Fibroblast of lung (primary cell): ENCODE results near the gene PICALM. TPM values are rescaled to one million over a fixed set of nuclear protein-coding genes. Genes with fewer than 3 reads are reported as not detected.

Experiments
- DNase-seq, 2 donors: peaks; one replicate each; pipeline versions ENCODE4 v3.0.0 to v3.0.0-alpha.2; 2010; ENCODE audit warnings: low read depth in 2 of 2
- H2AFZ ChIP-seq: 2 replicates; pipeline ENCODE4 v1.5.1; 2012; ENCODE audit warnings: low read length, control low read depth, inconsistent platforms
- H3K27ac ChIP-seq: 2 replicates; pipeline ENCODE4 v1.5.1; 2011; ENCODE audit warnings: low read length, control low read depth; ENCODE audit not compliant: insufficient read depth
- H3K27me3 ChIP-seq: 2 replicates; pipeline ENCODE4 v1.5.1; 2011; ENCODE audit warnings: mild to moderate bottlenecking, low read length; ENCODE audit not compliant: control insufficient read depth, insufficient read depth
- H3K36me3 ChIP-seq: 2 replicates; pipeline ENCODE4 v1.5.1; 2011; ENCODE audit warnings: low read length; ENCODE audit not compliant: control insufficient read depth, insufficient read depth
- H3K4me1 ChIP-seq: 2 replicates; pipeline ENCODE4 v1.5.1; 2011; ENCODE audit warnings: low read length; ENCODE audit not compliant: control insufficient read depth, insufficient read depth; ENCODE audit errors: extremely low read depth
- H3K4me2 ChIP-seq: 2 replicates; pipeline ENCODE4 v1.5.1; 2011; ENCODE audit warnings: low read length, control low read depth; ENCODE audit not compliant: insufficient read depth; ENCODE audit errors: extremely low read depth
- H3K4me3 ChIP-seq, 4 experiments: fragments of 200-600 bp in 1 of 4; sonication (generic) in 1 of 4; replicated peaks in 1 of 4; 2 replicates each; pipeline ENCODE4 v1.5.1; 2011 to 2016; ENCODE audit warnings: low read length in 4 of 4, low read depth in 3 of 4, mild to moderate bottlenecking in 3 of 4, control low read depth in 2 of 4, inconsistent platforms in 1 of 4, mixed read lengths in 1 of 4; ENCODE audit not compliant: insufficient read depth in 1 of 4; ENCODE audit errors: control extremely low read depth in 1 of 4
- H3K79me2 ChIP-seq: 2 replicates; pipeline ENCODE4 v1.5.1; 2012; ENCODE audit warnings: mild to moderate bottlenecking, low read length, inconsistent platforms; ENCODE audit not compliant: control insufficient read depth, insufficient read depth
- H3K9ac ChIP-seq: 2 replicates; pipeline ENCODE4 v1.5.1; 2011; ENCODE audit warnings: mild to moderate bottlenecking, low read length, control low read depth; ENCODE audit not compliant: insufficient read depth
- H3K9me3 ChIP-seq: 2 replicates; pipeline ENCODE4 v1.5.1; 2012; ENCODE audit warnings: low read depth, low read length; ENCODE audit not compliant: control insufficient read depth, insufficient read depth
- H4K20me1 ChIP-seq: 2 replicates; pipeline ENCODE4 v1.5.1; 2011; ENCODE audit warnings: low read length; ENCODE audit not compliant: control insufficient read depth, insufficient read depth; ENCODE audit errors: extremely low read depth
- EZH2 ChIP-seq: IDR thresholded peaks from 2 replicates; pipeline ENCODE4 v1.5.1; 2012; ENCODE audit warnings: low read length, control low read depth, mild to moderate bottlenecking; ENCODE audit errors: missing control alignments
- polyA plus RNA-seq, 2 donors: library from polyadenylated mRNA; depleted of rRNA in 1 of 2; stranded (reverse) in 1 of 2; unstranded in 1 of 2; fragments of >200 nt; gene quantifications; 2 replicates each; pipeline ENCODE4 v1.2.1, GENCODE V29; 2011 to 2012; ENCODE audit warnings: missing spikeins in 1 of 2
- total RNA-seq: library from RNA; depleted of rRNA; stranded (reverse); fragments of >200 nt; gene quantifications from 2 replicates; pipeline ENCODE4 v1.2.1, GENCODE V29; 2014
- TF ChIP-seq, protein P1 (sequence below), 2 donors: IDR thresholded peaks in 1 of 2; conservative IDR thresholded peaks in 1 of 2; 1 replicate in 1 of 2; 2 replicates in 1 of 2; pipeline ENCODE4 v1.5.1; 2011 to 2012; ENCODE audit warnings: low read length in 2 of 2, control low read depth in 1 of 2, inconsistent platforms in 1 of 2, low read depth in 1 of 2, mild to moderate bottlenecking in 1 of 2

The PICALM gene
- total and polyA plus RNA-seq, 2 donors (not counting 1 experiment from before 2014, with no cell fraction given) = 291 to 322 TPM

DNA sequence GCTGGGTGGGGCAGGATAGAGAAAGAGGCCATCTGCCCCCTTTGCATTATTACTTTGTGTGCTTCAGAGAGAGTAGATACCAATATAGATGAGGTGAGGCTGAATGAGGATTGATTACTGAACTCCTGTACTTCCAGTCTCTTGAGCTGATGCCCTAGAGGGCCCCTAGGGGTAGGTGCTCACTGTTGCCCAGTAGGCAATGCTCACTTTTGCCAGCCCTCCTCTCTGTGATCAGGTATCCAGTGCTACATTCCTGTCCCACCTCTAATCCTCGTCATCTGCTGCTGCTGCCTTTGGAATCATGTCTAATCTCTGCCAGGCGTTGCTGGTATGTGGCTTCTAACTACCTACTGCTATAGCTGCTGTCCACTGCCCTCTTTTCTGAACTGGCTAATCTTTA is 156.5 kb downstream of the PICALM start:
- TF ChIP-seq EZH2 = no peak
- TF ChIP-seq, protein P1, sequence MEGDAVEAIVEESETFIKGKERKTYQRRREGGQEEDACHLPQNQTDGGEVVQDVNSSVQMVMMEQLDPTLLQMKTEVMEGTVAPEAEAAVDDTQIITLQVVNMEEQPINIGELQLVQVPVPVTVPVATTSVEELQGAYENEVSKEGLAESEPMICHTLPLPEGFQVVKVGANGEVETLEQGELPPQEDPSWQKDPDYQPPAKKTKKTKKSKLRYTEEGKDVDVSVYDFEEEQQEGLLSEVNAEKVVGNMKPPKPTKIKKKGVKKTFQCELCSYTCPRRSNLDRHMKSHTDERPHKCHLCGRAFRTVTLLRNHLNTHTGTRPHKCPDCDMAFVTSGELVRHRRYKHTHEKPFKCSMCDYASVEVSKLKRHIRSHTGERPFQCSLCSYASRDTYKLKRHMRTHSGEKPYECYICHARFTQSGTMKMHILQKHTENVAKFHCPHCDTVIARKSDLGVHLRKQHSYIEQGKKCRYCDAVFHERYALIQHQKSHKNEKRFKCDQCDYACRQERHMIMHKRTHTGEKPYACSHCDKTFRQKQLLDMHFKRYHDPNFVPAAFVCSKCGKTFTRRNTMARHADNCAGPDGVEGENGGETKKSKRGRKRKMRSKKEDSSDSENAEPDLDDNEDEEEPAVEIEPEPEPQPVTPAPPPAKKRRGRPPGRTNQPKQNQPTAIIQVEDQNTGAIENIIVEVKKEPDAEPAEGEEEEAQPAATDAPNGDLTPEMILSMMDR (conservative IDR thresholded peaks at IDR 0.05 in 1 of 2, IDR thresholded peaks at IDR 0.05 in 1 of 2; ENCODE audit: low read depth in 1 of 2, low read length in 2 of 2) = no peak
- Histone ChIP-seq H3K9ac (no peak overlapping the region), H3K36me3 (no peaks in the 10 kb centered on the region), H3K27ac (no peak overlapping the region), H3K4me1 (no peaks in the 10 kb centered on the region), H3K9me3 (no peaks in the 10 kb centered on the region), H3K79me2 (no peaks in the 10 kb centered on the region), H3K4me2 (no peak overlapping the region), H2AFZ (no peak overlapping the region), H4K20me1 (no peaks in the 10 kb centered on the region), H3K4me3 (no peak overlapping the region), H3K27me3 (no peaks in the 10 kb centered on the region)
- no peak for DNase-seq

Other genes starting within 250 kb of the PICALM start
- under 0.01 TPM in 1 of 2 replicates, not detected in the other for gene CCDC83, start 213.7 kb downstream of the PICALM start, total RNA-seq
- gene CCDC83, start 213.7 kb downstream of the PICALM start, polyA plus RNA-seq = not detected in 2 replicates
- 19.5 and 22.3 TPM in 2 replicates for gene EED, start 175.7 kb upstream of the PICALM start, total RNA-seq
- gene EED, start 175.7 kb upstream of the PICALM start, polyA plus RNA-seq = 13.0 and 15.4 TPM in 2 replicates
- gene HIKESHI, start 233.2 kb upstream of the PICALM start, total RNA-seq = 73.2 and 74.3 TPM in 2 replicates
- 63.0 and 64.1 TPM in 2 replicates for gene HIKESHI, start 233.2 kb upstream of the PICALM start, polyA plus RNA-seq